K562 (cell line): ENCODE results near the gene PPM1E. TPM values are rescaled to one million over a fixed set of nuclear protein-coding genes. Genes with fewer than 3 reads are reported as not detected.
A peak's percentile ranks its signal among the peaks of the same experiment; 100 is the strongest.

Experiments used
- ATAC-seq: fragments of 200-7000 bp; cut with Tn5 transposase; 3 replicates; pipeline ENCODE4 v1.9.1; 2020; ENCODE audit warnings: moderate library complexity
- BruUV-seq: library from RNA; stranded (reverse); fragments of 400-500 nt; replicated peaks from 2 replicates; lab custom pipeline; 2021; lab: Mats Ljungman, UMichigan
- CTCF ChIA-PET: fragments of 300-600 bp; formaldehyde crosslinking; extraction: SDS; loops from one replicate; lab custom pipeline; 2021; ENCODE audit warnings: low intra/inter-chr PET ratio; lab: Yijun Ruan, JAX
- POLR2A ChIA-PET: fragments of 300-600, 350-650 bp; sonication (Branson Sonifier 250); formaldehyde crosslinking; extraction: SDS; loops from one replicate; lab custom pipeline; 2021; ENCODE audit warnings: antibody characterized with exemption, inconsistent platforms; lab: Yijun Ruan, JAX
- DNase-seq, 4 experiments: peaks; one replicate each; pipeline versions ENCODE4 v3.0.0 to v3.0.0-alpha.2; 2011 to 2018; ENCODE audit warnings: low spot score in 3 of 4, mixed read lengths in 3 of 4; ENCODE audit errors: extremely low read depth in 1 of 4
- FAIRE-seq: peaks from 2 replicates; lab custom pipeline; 2011; peaks lifted over from hg19 to GRCh38; lab: Jason Lieb, UNC
- H2AFZ ChIP-seq: 2 replicates; pipeline ENCODE4 v1.6.0; 2011; ENCODE audit warnings: low read depth, low read length, control low read depth, inconsistent platforms
- H3K27ac ChIP-seq: fragments of 200-600 bp; 3 replicates; pipeline ENCODE4 v1.8.0; 2011; ENCODE audit warnings: low read depth, mild to moderate bottlenecking, control low read depth, inconsistent platforms, low read length, moderate library complexity, mixed read lengths; ENCODE audit errors: extremely low read depth
- H3K27me3 ChIP-seq, 2 experiments: fragments of 300-600 bp in 1 of 2; 2 replicates in 1 of 2; 3 replicates in 1 of 2; pipeline versions ENCODE4 v1.6.0 to v1.8.0; 2011; ENCODE audit warnings: inconsistent platforms in 2 of 2, low read length in 2 of 2, mild to moderate bottlenecking in 1 of 2, mixed read lengths in 1 of 2, moderate library complexity in 1 of 2; ENCODE audit not compliant: control insufficient read depth in 2 of 2, insufficient read depth in 2 of 2
- H3K36me3 ChIP-seq: fragments of 300-600 bp; 3 replicates; pipeline ENCODE4 v1.8.0; 2011; ENCODE audit warnings: mild to moderate bottlenecking, low read length, inconsistent platforms; ENCODE audit not compliant: control insufficient read depth, insufficient read depth
- H3K4me1 ChIP-seq, 2 experiments: fragments of 200-600 bp in 1 of 2; replicated peaks in 1 of 2; 2 replicates in 1 of 2; 3 replicates in 1 of 2; pipeline versions ENCODE4 v1.5.1 to v1.8.0; 2011; ENCODE audit warnings: inconsistent platforms in 2 of 2, low read length in 2 of 2, mild to moderate bottlenecking in 1 of 2, mixed read lengths in 1 of 2, moderate library complexity in 1 of 2; ENCODE audit not compliant: control insufficient read depth in 2 of 2, insufficient read depth in 2 of 2
- H3K4me2 ChIP-seq: 2 replicates; pipeline ENCODE4 v1.6.1; 2011; ENCODE audit warnings: low read length, control low read depth, inconsistent platforms, mixed read lengths; ENCODE audit not compliant: insufficient read depth
- H3K4me3 ChIP-seq: fragments of 200-600 bp; sonication (generic), shearing (Covaris generic); 2 replicates; pipeline ENCODE4 v1.5.1; 2016; ENCODE audit warnings: control low read depth, inconsistent platforms
- H3K79me2 ChIP-seq: fragments of 200-600 bp; 3 replicates; pipeline ENCODE4 v1.8.0; 2011; ENCODE audit warnings: low read length, inconsistent platforms; ENCODE audit not compliant: control insufficient read depth, insufficient read depth
- H3K9ac ChIP-seq, 2 experiments: 2 replicates each; pipeline versions ENCODE4 v1.6.0 to v1.6.1; 2011; ENCODE audit warnings: low read depth in 2 of 2, low read length in 2 of 2, control low read depth in 1 of 2, inconsistent platforms in 1 of 2, mild to moderate bottlenecking in 1 of 2, mixed read lengths in 1 of 2; ENCODE audit not compliant: insufficient read depth in 1 of 2
- H3K9me1 ChIP-seq: one replicate; pipeline ENCODE4 v1.6.0; 2011; ENCODE audit warnings: inconsistent platforms, mild to moderate bottlenecking, low read length, moderate library complexity; ENCODE audit not compliant: control insufficient read depth, insufficient read depth
- H3K9me3 ChIP-seq: replicated peaks from 2 replicates; pipeline ENCODE4 v1.5.1; 2011; ENCODE audit warnings: low read depth, low read length, inconsistent platforms; ENCODE audit not compliant: control insufficient read depth, insufficient read depth
- H4K20me1 ChIP-seq: replicated peaks from 2 replicates; pipeline ENCODE4 v1.6.1; 2011; ENCODE audit warnings: low read length, inconsistent platforms, mixed read lengths; ENCODE audit not compliant: control insufficient read depth, insufficient read depth
- POLR2H ChIP-seq: IDR thresholded peaks from 2 replicates; pipeline ENCODE4 v1.6.1; 2016; ENCODE audit warnings: missing genetic modification characterization, low read depth, mild to moderate bottlenecking, control low read depth, missing compliant biosample characterization, moderate library complexity
- WGBS: fragments of 100-300 bp; shearing (Covaris generic); methylation state at CpG from one replicate; pipeline ENCODE4 v1.1.6; 2016; ENCODE audit warnings: low coverage, mixed read lengths; ENCODE audit not compliant: insufficient coverage; ENCODE audit errors: missing lambda C conversion rate; 5-methylcytosine and 5-hydroxymethylcytosine counted together
- in situ Hi-C: fragments of 300-500 bp; cut with MboI; formaldehyde crosslinking; loops from 4 replicates; pipeline ENCODE4 v1.15.0; 2018; ENCODE audit warnings: inconsistent platforms, mixed read lengths
- intact Hi-C: fragments of 100-400 bp; cut with micrococcal nuclease; formaldehyde crosslinking; loops from 2 replicates; pipeline ENCODE4 v1.14.2; 2022
- polyA plus RNA-seq, 8 experiments: library from polyadenylated mRNA; depleted of rRNA in 4 of 8; stranded (reverse) in 5 of 8; unstranded in 3 of 8; fragments of >200 nt; fragmentation: Nextera tagmentation in 2 of 8; fragmentation: Illumina TruSeq in 1 of 8; extraction: Ambion mirVana in 2 of 8; extraction: Trizol in 1 of 8; gene quantifications; 2 replicates each; pipeline versions ENCODE4 v1.2.1 to v1.2.3, GENCODE V29; 2011 to 2014; ENCODE audit warnings: inconsistent platforms in 1 of 8, missing spikeins in 1 of 8
- total RNA-seq, 7 experiments: library from RNA; depleted of rRNA in 6 of 7; stranded (reverse); fragments of >200 nt in 6 of 7; fragmentation: Illumina TruSeq in 2 of 7; extraction: Trizol in 2 of 7; gene quantifications; 2 replicates each; pipeline versions ENCODE4 v1.2.1 to v1.2.3, GENCODE V29; 2011 to 2021; ENCODE audit warnings: low replicate concordance in 1 of 7
- TF ChIP-seq, protein P1 (sequence below), 3 experiments: IDR thresholded peaks in 2 of 3; conservative IDR thresholded peaks in 1 of 3; 2 replicates each; pipeline ENCODE4 v1.5.1; 2011 to 2012; ENCODE audit warnings: low read length in 3 of 3, mild to moderate bottlenecking in 3 of 3, control low read depth in 2 of 3, improper control_type of control experiment in 1 of 3, inconsistent platforms in 1 of 3, low read depth in 1 of 3, mixed read lengths in 1 of 3, moderate library complexity in 1 of 3; ENCODE audit not compliant: insufficient read depth in 2 of 3
- TF ChIP-seq, protein P2 (sequence below), 3 experiments: fragments of 200-800 bp in 1 of 3; fragments of 250-450 bp in 1 of 3; fragments of 450-650 bp in 1 of 3; sonication (Bioruptor Pico) in 1 of 3; sonication (Bioruptor generic) in 1 of 3; formaldehyde crosslinking in 1 of 3; IDR thresholded peaks; 2 replicates each; pipeline versions ENCODE4 v1.6.1 to v1.8.0; 2016 to 2022; ENCODE audit warnings: mild to moderate bottlenecking in 2 of 3, missing genetic modification characterization in 2 of 3, missing compliant biosample characterization in 1 of 3, moderate library complexity in 1 of 3

PPM1E gene
- total and polyA plus RNA-seq, 9 of the 15 experiments (the other 6 are each of a cell fraction or from before 2014, with no cell fraction given) = 1.0 to 5.7 (median 4.7) TPM

DNA sequence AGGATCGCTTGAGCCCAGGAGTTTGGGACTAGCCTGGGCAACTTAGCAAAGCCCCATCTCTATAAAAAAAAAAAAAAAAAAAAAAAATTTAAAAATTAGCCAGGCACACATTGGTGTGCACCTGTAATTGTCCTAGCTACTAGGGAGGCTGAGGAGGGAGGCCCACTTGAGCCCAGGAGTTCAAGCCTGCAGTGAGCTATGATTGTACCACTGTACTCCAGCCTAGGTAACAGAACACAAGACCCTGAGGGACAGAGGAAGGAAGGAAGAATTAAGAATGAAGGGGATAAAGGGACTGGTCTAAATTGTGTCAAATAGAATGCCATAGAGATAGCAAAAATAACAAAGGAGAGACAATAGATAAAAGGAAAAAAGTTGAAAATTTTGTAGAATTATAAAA, 248.2 kb downstream of the PPM1E start:
- Histone ChIP-seq H3K27ac (no peak overlapping the region), H2AFZ (no peak overlapping the region), H3K27me3 (no peaks in the 10 kb centered on the region), H3K4me1 (peaks cover 0 to 2% of the 10 kb centered on the region in 2 experiments; a peak in 1 of 5 replicates), H3K4me2 (no peak overlapping the region), H3K9ac (no peak overlapping the region), H3K9me3 (no peaks in the 10 kb centered on the region), H3K9me1 (no peaks in the 10 kb centered on the region), H4K20me1 (no peaks in the 10 kb centered on the region), H3K4me3 (no peak overlapping the region), H3K79me2 (no peaks in the 10 kb centered on the region), H3K36me3 (peaks cover 59% of the 10 kb centered on the region)
- WGBS = no CpG with 5 or more reads among the region's 1 CpG
- ChIA-PET CTCF (interaction anchor here (1.2 to 3.1 kb wide), 4 partner anchors 292 to 687 kb away, joined by 4 to 43 read pairs (median 24); no protein-coding TSS in a partner anchor), POLR2A (interaction anchor here (0.6 kb wide), 1 partner anchor 489 kb away, joined by 4 read pairs; the partner anchor contains the start of gene MTMR4)
- intact Hi-C loops (no loop called here), in situ Hi-C loops (loop anchor here (10.0 to 25.0 kb wide), 2 partner anchors 419 to 717 kb away; partner anchors contain the start of gene MPO)
- FAIRE-seq (no peak), ATAC-seq (no peak), DNase-seq (no peak)
- no TSS peak for BruUV-seq
- TF ChIP-seq, protein P1, sequence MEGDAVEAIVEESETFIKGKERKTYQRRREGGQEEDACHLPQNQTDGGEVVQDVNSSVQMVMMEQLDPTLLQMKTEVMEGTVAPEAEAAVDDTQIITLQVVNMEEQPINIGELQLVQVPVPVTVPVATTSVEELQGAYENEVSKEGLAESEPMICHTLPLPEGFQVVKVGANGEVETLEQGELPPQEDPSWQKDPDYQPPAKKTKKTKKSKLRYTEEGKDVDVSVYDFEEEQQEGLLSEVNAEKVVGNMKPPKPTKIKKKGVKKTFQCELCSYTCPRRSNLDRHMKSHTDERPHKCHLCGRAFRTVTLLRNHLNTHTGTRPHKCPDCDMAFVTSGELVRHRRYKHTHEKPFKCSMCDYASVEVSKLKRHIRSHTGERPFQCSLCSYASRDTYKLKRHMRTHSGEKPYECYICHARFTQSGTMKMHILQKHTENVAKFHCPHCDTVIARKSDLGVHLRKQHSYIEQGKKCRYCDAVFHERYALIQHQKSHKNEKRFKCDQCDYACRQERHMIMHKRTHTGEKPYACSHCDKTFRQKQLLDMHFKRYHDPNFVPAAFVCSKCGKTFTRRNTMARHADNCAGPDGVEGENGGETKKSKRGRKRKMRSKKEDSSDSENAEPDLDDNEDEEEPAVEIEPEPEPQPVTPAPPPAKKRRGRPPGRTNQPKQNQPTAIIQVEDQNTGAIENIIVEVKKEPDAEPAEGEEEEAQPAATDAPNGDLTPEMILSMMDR (IDR thresholded peaks at IDR 0.05 in 2 of 3, conservative IDR thresholded peaks at IDR 0.05 in 1 of 3; ENCODE audit: insufficient read depth in 2 of 3, low read depth in 1 of 3, low read length in 3 of 3) = no peak
- TF ChIP-seq, protein P2, sequence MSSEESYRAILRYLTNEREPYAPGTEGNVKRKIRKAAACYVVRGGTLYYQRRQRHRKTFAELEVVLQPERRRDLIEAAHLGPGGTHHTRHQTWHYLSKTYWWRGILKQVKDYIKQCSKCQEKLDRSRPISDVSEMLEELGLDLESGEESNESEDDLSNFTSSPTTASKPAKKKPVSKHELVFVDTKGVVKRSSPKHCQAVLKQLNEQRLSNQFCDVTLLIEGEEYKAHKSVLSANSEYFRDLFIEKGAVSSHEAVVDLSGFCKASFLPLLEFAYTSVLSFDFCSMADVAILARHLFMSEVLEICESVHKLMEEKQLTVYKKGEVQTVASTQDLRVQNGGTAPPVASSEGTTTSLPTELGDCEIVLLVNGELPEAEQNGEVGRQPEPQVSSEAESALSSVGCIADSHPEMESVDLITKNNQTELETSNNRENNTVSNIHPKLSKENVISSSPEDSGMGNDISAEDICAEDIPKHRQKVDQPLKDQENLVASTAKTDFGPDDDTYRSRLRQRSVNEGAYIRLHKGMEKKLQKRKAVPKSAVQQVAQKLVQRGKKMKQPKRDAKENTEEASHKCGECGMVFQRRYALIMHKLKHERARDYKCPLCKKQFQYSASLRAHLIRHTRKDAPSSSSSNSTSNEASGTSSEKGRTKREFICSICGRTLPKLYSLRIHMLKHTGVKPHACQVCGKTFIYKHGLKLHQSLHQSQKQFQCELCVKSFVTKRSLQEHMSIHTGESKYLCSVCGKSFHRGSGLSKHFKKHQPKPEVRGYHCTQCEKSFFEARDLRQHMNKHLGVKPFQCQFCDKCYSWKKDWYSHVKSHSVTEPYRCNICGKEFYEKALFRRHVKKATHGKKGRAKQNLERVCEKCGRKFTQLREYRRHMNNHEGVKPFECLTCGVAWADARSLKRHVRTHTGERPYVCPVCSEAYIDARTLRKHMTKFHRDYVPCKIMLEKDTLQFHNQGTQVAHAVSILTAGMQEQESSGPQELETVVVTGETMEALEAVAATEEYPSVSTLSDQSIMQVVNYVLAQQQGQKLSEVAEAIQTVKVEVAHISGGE (CRISPR knock-in tag; IDR thresholded peaks at IDR 0.05) = peak in 1 of 3 experiments; percentile 66; a peak in 1 of 6 replicates
- TF ChIP-seq POLR2H (tag) = no peak
